Activated CD4-positive, CD25-positive, alpha-beta regulatory T cell treated with anti-CD3 and anti-CD28 coated beads, Interleukin-2, amount 50 U/mL, for 16 hours (primary cell): ENCODE results near the gene TRIP11.
"Not testable (repeated sequence)": the region's sequence is repeated elsewhere in the genome, so short reads cannot be mapped to it uniquely, and the experiment has no call there.

Source experiments
- DNase-seq: peaks from one replicate; pipeline ENCODE4 v3.0.0-alpha.2; 2020; ENCODE audit warnings: low read depth, low spot score

The TRIP11 gene

GRCh38 chr14:92039719-92040430 lies at the start of gene TRIP11:
TSS of gene TRIP11 (minus strand) at chr14:92040059. CDS start at chr14:92039685, 374 bp downstream.
- peak; percentile 90 for DNase-seq

GRCh38 chr14:92088494-92088893 lies 48.6 kb upstream of the TRIP11 start:
- no peak for DNase-seq

DNA sequence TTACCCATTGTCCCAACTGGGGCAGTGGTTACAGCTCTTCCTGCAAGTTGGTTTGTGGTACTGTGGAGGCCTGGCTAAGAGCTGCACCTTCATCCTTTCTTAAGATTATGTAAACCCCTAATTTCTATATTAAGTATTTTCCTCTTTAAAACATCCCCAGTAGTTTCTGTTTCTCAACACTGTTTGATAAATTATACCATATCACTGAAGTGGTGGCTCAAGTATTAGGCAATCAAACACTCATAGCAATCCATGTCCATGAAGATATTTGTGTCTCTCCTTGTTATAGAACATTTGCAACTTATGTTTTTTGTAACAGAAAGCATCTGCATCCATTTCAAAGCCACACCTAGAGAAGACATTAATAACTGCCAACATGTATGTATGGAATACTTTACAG lies 34.7 kb upstream of the TRIP11 start:
- no peak for DNase-seq

- no peak for DNase-seq
These were observed 18.4 kb upstream of the TRIP11 start for GRCh38 chr14:92058006-92058917.

GRCh38 chr14:92049781-92050180 lies 9.9 kb upstream of the TRIP11 start:
- DNase-seq, result no peak

- not testable (repeated sequence) for DNase-seq
These were observed 9.4 kb upstream of the TRIP11 start for GRCh38 chr14:92049221-92049620.

GRCh38 chr14:92045904-92046303 lies 6.0 kb upstream of the TRIP11 start:
- not testable (repeated sequence) for DNase-seq

GRCh38 chr14:92041766-92042165 lies 1.9 kb upstream of the TRIP11 start:
- not testable (repeated sequence) for DNase-seq

- no peak for DNase-seq
These were observed 1.3 kb upstream of the TRIP11 start for GRCh38 chr14:92041203-92041602.

DNA sequence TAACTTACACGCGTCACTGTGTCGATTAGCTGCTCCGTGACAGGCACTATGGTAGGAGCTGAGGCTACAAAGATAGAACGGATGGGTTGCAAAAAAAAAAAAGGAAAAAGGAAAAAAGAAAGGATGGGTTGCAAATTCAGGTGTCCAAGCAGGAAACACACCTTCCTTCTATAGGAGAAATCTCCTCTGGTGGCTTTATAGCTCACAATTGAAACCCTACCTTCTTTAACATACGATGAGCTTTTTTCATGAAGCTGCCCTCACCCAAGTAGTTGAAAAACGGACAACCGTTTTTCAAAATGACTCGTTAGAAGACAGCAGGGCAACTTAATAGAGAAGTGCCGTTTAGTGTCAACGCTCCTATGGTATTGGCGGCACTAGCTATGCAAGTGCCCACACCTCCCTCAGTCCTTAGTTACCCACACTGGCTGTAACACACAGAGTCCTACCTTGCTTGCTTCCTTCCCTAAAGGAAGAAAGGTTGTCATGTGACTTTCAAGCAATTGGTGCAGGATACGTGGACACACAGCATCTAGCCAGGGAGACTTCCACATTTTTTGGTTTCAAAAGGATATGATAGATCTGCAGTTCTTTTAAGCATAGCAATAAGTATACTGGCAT lies 682 bp upstream of the TRIP11 start:
- DNase-seq, result no peak

- DNase-seq, result no peak
These were observed 668 bp downstream of the TRIP11 start for GRCh38 chr14:92039063-92039718.

DNA sequence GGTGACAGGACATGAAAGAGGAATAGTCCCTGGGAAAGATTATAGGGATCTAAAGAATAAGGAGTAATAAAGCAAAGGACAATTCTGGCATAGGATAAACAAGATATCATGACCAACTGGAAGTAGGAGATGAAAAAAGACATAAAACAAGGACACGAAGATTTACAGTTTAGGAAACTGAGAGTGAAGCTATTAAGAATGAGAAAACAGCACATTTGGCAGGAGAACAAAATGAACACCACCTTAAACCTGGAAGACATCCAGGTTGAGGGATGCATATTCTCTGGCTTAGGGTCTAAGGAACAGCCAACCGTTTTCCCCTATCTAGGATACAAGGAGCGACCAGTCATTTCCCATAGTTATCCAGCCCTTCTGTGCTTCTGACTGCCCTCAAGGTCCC lies 1.9 kb downstream of the TRIP11 start:
- no peak for DNase-seq

DNA sequence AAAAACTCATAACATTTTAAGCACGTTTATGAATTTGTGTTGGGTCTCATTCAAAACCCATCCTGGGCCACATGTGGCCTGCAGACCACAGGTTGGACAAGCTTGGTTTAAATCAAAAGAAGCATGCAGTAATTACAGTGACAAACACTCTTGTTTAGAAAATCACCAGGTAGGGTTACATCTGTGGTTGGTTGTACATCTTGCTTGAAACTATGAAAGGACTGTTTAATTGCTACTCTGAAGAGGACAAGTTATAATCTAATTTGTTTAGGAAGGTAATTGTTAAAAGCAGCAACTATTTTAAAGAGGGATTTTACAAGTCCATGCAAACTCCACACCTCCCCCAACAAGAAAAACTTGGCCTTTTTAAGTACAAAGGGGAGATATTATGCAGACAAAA lies 4.0 kb downstream of the TRIP11 start:
- DNase-seq, result no peak

GRCh38 chr14:92033906-92034687 lies 5.8 kb downstream of the TRIP11 start:
- DNase-seq, result no peak

DNA sequence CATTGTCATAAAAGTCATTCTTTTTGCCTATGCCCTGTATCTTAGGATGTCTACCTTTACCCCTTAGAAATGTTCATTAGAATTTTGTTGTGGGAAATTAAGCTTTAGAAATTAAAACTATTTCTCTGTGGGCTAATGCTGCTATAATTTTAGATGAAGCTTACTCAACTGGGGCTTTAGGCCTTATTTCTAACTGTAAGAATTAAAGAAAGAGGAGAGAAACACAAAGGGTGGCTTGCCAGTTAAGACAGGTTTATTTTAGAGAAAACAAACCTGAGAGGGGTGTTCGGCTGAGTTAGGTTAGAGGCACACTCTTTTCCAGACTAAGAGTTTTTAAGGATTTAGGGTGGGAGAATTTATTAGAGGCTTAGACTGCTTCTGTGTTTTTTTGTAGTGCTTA lies 6.4 kb downstream of the TRIP11 start:
- DNase-seq, result no peak

DNA sequence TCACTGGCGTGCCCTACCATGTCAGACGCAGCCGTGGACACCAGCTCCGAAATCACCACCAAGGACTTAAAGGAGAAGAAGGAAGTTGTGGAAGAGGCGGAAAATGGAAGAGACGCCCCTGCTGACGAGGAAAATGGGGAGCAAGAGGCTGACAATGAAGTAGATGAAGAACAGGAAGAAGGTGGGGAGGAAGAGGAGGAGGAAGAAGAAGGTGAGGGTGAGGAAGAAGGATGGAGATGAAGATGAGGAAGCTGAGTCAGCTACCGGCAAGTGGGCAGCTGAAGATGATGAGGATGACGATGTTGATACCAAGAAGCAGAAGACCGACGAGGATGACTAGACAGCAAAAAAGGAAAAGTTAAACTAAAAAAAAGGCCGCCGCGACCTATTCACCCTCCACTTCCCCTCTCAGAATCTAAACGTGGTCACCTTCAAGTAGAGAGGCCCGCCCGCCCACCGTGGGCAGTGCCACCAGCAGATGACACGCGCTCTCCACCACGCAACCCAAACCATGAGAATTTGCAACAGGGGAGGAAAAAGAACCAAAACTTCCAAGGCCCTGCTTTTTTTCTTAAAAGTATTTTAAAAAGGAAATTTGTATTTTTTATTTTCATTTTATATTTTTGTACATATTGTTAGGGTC lies 13.2 kb downstream of the TRIP11 start:
- DNase-seq, result no peak

DNA sequence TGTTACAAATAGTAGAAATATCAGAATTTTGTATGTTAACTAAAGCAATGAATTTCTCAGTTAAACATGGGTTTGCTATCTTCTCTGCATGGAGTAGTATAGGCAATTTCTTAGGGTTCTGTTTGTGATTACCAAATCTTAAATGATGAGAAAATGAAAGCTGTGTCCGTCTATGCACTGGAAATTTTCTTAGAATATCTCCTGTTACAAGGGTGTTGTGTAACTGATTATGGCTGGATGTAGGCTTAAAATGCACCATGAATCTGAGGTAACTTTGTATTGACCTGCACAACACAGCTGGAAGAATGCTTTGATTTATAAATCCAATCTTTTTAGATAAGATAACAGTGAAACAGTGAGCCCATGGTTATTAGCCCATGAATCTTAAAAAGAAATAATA lies 17.8 kb downstream of the TRIP11 start:
- no peak for DNase-seq

DNA sequence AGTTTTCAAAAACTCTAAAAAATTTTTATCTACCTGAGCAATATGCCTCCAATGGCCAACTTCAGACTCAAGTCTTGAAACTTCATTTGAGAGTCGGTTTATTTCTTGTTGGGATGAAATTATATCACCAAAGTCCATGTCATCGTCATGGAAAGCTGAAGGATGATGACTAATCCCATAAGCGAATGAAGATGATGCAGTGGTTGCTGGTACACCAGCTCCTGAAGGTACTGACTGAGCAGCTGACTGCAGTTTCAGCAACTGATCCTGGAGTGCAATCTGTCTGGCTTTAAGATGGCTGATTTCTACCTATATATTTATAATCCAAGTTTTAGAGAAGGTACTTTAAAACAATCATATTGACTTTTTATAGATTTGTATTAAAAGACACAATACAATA lies 18.3 kb downstream of the TRIP11 start:
- no peak for DNase-seq

- DNase-seq, result no peak
These were observed 25.8 kb downstream of the TRIP11 start for GRCh38 chr14:92014040-92014439.

DNA sequence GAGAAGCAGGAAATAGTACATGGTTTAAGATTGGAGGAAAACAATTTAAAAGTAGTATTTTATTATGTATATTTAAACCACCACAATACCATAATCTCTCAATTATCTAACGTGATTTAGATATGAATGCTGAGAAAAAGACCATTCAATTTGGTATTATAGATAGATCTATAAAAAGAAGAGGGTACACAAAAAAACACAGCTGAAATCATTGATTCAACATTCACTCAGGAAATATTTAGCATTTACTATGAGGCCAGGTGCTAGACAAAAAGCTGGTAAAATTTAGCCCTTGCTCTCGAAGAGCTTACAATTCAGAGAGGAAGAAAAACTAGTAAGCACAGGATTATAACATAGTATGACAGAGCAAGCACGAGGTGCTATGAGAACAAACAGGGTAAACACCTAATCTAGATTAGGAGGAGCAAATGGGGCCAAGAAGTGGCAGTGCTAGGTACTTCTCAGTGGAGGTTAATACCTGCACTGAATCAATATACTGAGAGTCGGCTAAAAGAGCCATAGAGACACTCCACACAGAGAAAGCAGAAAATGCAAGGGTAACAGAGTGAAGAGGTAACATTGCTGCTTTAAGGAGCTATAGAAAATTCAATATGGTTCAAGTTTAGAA lies 27.6 kb downstream of the TRIP11 start:
- no peak for DNase-seq
